Loucy (cell line): ENCODE data around the gene IGFLR1.

Experiments
- H2AFZ ChIP-seq: fragments of 200-600 bp; sonication (generic); 2 replicates; pipeline ENCODE4 v1.6.0; 2016; ENCODE audit warnings: antibody characterized with exemption, mild to moderate bottlenecking, low read length, moderate library complexity
- H3F3A ChIP-seq: fragments of 200-600 bp; 2 replicates; pipeline ENCODE4 v1.6.0; 2016; ENCODE audit warnings: antibody characterized with exemption, low read depth, mild to moderate bottlenecking
- H3K27me3 ChIP-seq: fragments of 200-600 bp; sonication (generic); 2 replicates; pipeline ENCODE4 v1.6.1; 2014; ENCODE audit warnings: low read length, mild to moderate bottlenecking; ENCODE audit not compliant: insufficient read depth, poor library complexity, severe bottlenecking
- H3K36me3 ChIP-seq: fragments of 200-600 bp; sonication (generic); 2 replicates; pipeline ENCODE4 v1.6.1; 2016; ENCODE audit warnings: low read length; ENCODE audit not compliant: insufficient read depth
- H3K4me1 ChIP-seq: fragments of 200-600 bp; sonication (generic); 2 replicates; pipeline ENCODE4 v1.5.1; 2014; ENCODE audit warnings: low read length, mild to moderate bottlenecking; ENCODE audit not compliant: insufficient read depth, poor library complexity, severe bottlenecking
- H3K4me2 ChIP-seq: fragments of 200-600 bp; sonication (generic); 2 replicates; pipeline ENCODE4 v1.6.0; 2014; ENCODE audit warnings: antibody characterized with exemption, low read length, low read depth, mild to moderate bottlenecking; ENCODE audit not compliant: poor library complexity, severe bottlenecking
- H3K4me3 ChIP-seq: fragments of 200-600 bp; sonication (generic); 2 replicates; pipeline ENCODE4 v1.5.1; 2014; ENCODE audit warnings: low read length, mild to moderate bottlenecking, mixed read lengths; ENCODE audit not compliant: poor library complexity, severe bottlenecking
- H3K79me2 ChIP-seq: fragments of 200-600 bp; sonication (generic); 2 replicates; pipeline ENCODE4 v1.6.1; 2014; ENCODE audit warnings: low read length; ENCODE audit not compliant: insufficient read depth
- H3K9ac ChIP-seq: fragments of 200-600 bp; sonication (generic); 2 replicates; pipeline ENCODE4 v1.6.0; 2014; ENCODE audit warnings: mild to moderate bottlenecking, low read depth, low read length, moderate library complexity; ENCODE audit not compliant: poor library complexity, severe bottlenecking
- H3K9me2 ChIP-seq: fragments of 200-600 bp; sonication (generic); replicated peaks from 2 replicates; pipeline ENCODE4 v1.6.1; 2016; ENCODE audit warnings: low read depth, low read length, mixed read lengths
- H3K9me3 ChIP-seq: fragments of 200-600 bp; sonication (generic); 2 replicates; pipeline ENCODE4 v1.6.1; 2014; ENCODE audit warnings: mild to moderate bottlenecking, antibody characterized with exemption, low read length, low read depth; ENCODE audit not compliant: insufficient read depth
- H4K20me1 ChIP-seq: fragments of 200-600 bp; sonication (generic); 2 replicates; pipeline ENCODE4 v1.6.0; 2014; ENCODE audit warnings: antibody characterized with exemption, low read length, mild to moderate bottlenecking; ENCODE audit not compliant: insufficient read depth, poor library complexity, severe bottlenecking
- CTCF ChIP-seq: fragments of 200-600 bp; sonication (generic); conservative IDR thresholded peaks from 2 replicates; pipeline ENCODE4 v1.5.1; 2014; ENCODE audit warnings: mild to moderate bottlenecking, antibody characterized with exemption, low read length
- EZH2phosphoT487 ChIP-seq: fragments of 200-600 bp; IDR thresholded peaks from 2 replicates; pipeline ENCODE4 v1.6.1; 2018; ENCODE audit warnings: antibody characterized with exemption, mild to moderate bottlenecking, moderate library complexity, borderline replicate concordance

The IGFLR1 gene

GRCh38 chr19:35787227-35787799 lies 45.1 kb upstream of the IGFLR1 start:
- H3K36me3 ChIP-seq = peaks cover 5% of the 10 kb centered on the region; the same call in 1 of the 2 replicates
- H3K4me3 ChIP-seq = no peak overlapping the region
- H3K4me1 ChIP-seq = no peaks in the 10 kb centered on the region
- no peaks in the 10 kb centered on the region for H3K79me2 ChIP-seq
- H3K9me2 ChIP-seq = no peaks in the 10 kb centered on the region
- no peak overlapping the region for H2AFZ ChIP-seq
- no peaks in the 10 kb centered on the region for H3K27me3 ChIP-seq
- H3K4me2 ChIP-seq = no peak overlapping the region
- H4K20me1 ChIP-seq = peaks cover 3% of the 10 kb centered on the region
- no peak overlapping the region for H3K9ac ChIP-seq
- no peak for TF ChIP-seq EZH2phosphoT487
- TF ChIP-seq CTCF = no peak
- no peaks in the 10 kb centered on the region for H3K9me3 ChIP-seq
- H3F3A ChIP-seq = no peaks in the 10 kb centered on the region

GRCh38 chr19:35786299-35787160 lies 44.3 kb upstream of the IGFLR1 start:
- no peaks in the 10 kb centered on the region for H3K9me3 ChIP-seq
- no peaks in the 10 kb centered on the region for H3K79me2 ChIP-seq
- H3K36me3 ChIP-seq = peaks cover 8% of the 10 kb centered on the region; the same call in 1 of the 2 replicates
- no peak overlapping the region for H3K4me2 ChIP-seq
- H3K9me2 ChIP-seq = no peaks in the 10 kb centered on the region
- H4K20me1 ChIP-seq = peaks cover 3% of the 10 kb centered on the region
- no peak overlapping the region for H2AFZ ChIP-seq
- H3F3A ChIP-seq = no peaks in the 10 kb centered on the region
- no peak overlapping the region for H3K4me3 ChIP-seq
- no peak overlapping the region for H3K9ac ChIP-seq
- H3K4me1 ChIP-seq = no peaks in the 10 kb centered on the region
- TF ChIP-seq CTCF (no peak), EZH2phosphoT487 (no peak)
- H3K27me3 ChIP-seq = no peaks in the 10 kb centered on the region

GRCh38 chr19:35785339-35785627 lies 43.0 kb upstream of the IGFLR1 start:
- Histone ChIP-seq H3K9me3 (no peaks in the 10 kb centered on the region), H3K4me1 (no peaks in the 10 kb centered on the region), H3K4me3 (no peak overlapping the region), H3F3A (no peaks in the 10 kb centered on the region), H3K36me3 (peaks cover 15% of the 10 kb centered on the region; the same call in 1 of the 2 replicates), H3K79me2 (no peaks in the 10 kb centered on the region), H2AFZ (no peak overlapping the region), H3K9ac (no peak overlapping the region), H3K27me3 (no peaks in the 10 kb centered on the region), H3K4me2 (no peak overlapping the region), H4K20me1 (peaks cover 3% of the 10 kb centered on the region), H3K9me2 (no peaks in the 10 kb centered on the region)
- no peak for TF ChIP-seq EZH2phosphoT487
- no peak for TF ChIP-seq CTCF
